MM.1S (cell line): Measurements from ENCODE around the gene NCOA3.
"Not testable (repeated sequence)": the region's sequence is repeated elsewhere in the genome, so short reads cannot be mapped to it uniquely, and the experiment has no call there.

Experiments
- DNase-seq: peaks from one replicate; pipeline ENCODE4 v3.0.0-alpha.2; 2015
- H2AFZ ChIP-seq: fragments of 300-600 bp; sonication (generic); 2 replicates; pipeline ENCODE4 v1.6.0; 2016; ENCODE audit warnings: antibody characterized with exemption, low read length
- H3F3A ChIP-seq: fragments of 300-600 bp; sonication (generic); 2 replicates; pipeline ENCODE4 v1.6.1; 2016; ENCODE audit warnings: mild to moderate bottlenecking, antibody characterized with exemption, low read length, moderate library complexity, mixed read lengths; ENCODE audit not compliant: insufficient read depth
- H3K27ac ChIP-seq: fragments of 300-600 bp; sonication (generic); 2 replicates; pipeline ENCODE4 v1.5.1; 2016; ENCODE audit warnings: mild to moderate bottlenecking, low read length
- H3K27me3 ChIP-seq: fragments of 300-600 bp; sonication (generic); replicated peaks from 2 replicates; pipeline ENCODE4 v1.6.0; 2016; ENCODE audit warnings: low read length; ENCODE audit not compliant: insufficient read depth
- H3K36me3 ChIP-seq: fragments of 300-600 bp; sonication (generic); replicated peaks from 2 replicates; pipeline ENCODE4 v1.6.1; 2016; ENCODE audit warnings: mild to moderate bottlenecking, low read length, mixed read lengths; ENCODE audit not compliant: insufficient read depth
- H3K4me1 ChIP-seq: fragments of 300-600 bp; sonication (generic); 2 replicates; pipeline ENCODE4 v1.6.1; 2016; ENCODE audit warnings: low read length, mixed read lengths
- H3K4me2 ChIP-seq: fragments of 300-600 bp; sonication (generic); 2 replicates; pipeline ENCODE4 v1.6.0; 2016; ENCODE audit warnings: low read depth, low read length
- H3K4me3 ChIP-seq: fragments of 300-600 bp; sonication (generic); 2 replicates; pipeline ENCODE4 v1.5.1; 2016; ENCODE audit warnings: low read length, mixed read lengths
- H3K79me2 ChIP-seq: fragments of 300-600 bp; sonication (generic); 2 replicates; pipeline ENCODE4 v1.6.1; 2016; ENCODE audit warnings: mixed run types, low read length, mixed read lengths
- H3K9ac ChIP-seq: fragments of 300-600 bp; sonication (generic); 2 replicates; pipeline ENCODE4 v1.6.1; 2016; ENCODE audit warnings: low read length, mixed read lengths
- H3K9me2 ChIP-seq: fragments of 300-600 bp; sonication (generic); replicated peaks from 2 replicates; pipeline ENCODE4 v1.6.1; 2016; ENCODE audit warnings: mild to moderate bottlenecking, low read length, mixed read lengths; ENCODE audit not compliant: insufficient read depth
- H3K9me3 ChIP-seq: fragments of 300-600 bp; sonication (generic); replicated peaks from 2 replicates; pipeline ENCODE4 v1.6.1; 2016; ENCODE audit warnings: mild to moderate bottlenecking, low read length, mixed read lengths; ENCODE audit not compliant: insufficient read depth
- H4K20me1 ChIP-seq: fragments of 300-600 bp; sonication (generic); 2 replicates; pipeline ENCODE4 v1.6.1; 2016; ENCODE audit warnings: mild to moderate bottlenecking, low read length, moderate library complexity, mixed read lengths; ENCODE audit not compliant: insufficient read depth
- CTCF ChIP-seq: fragments of 300-600 bp; sonication (generic); IDR thresholded peaks from 2 replicates; pipeline ENCODE4 v1.5.1; 2016; ENCODE audit warnings: antibody characterized with exemption, low read length, mixed read lengths
- EZH2 ChIP-seq: fragments of 300-600 bp; sonication (generic); optimal IDR thresholded peaks from 2 replicates; pipeline ENCODE3; 2017; ENCODE audit warnings: low read depth, mild to moderate bottlenecking, antibody characterized with exemption, low read length, mixed read lengths
- EZH2phosphoT487 ChIP-seq: fragments of 300-600 bp; sonication (generic); IDR thresholded peaks from 2 replicates; pipeline ENCODE4 v1.6.1; 2018; ENCODE audit warnings: antibody characterized with exemption, low read length

The NCOA3 gene

GRCh38 chr20:47591231-47591630 is 89.5 kb downstream of the NCOA3 start:
- H3K79me2 ChIP-seq, result peaks cover 91% of the 10 kb centered on the region

GRCh38 chr20:47594157-47594556 is 92.5 kb downstream of the NCOA3 start:
- Histone ChIP-seq H3K27me3 (no peaks in the 10 kb centered on the region), H3K4me2 (no peak overlapping the region), H3K4me1 (peaks cover 3% of the 10 kb centered on the region; the same call in 1 of the 2 replicates), H3K79me2 (peaks cover 89% of the 10 kb centered on the region), H3K4me3 (no peak overlapping the region), H2AFZ (no peak overlapping the region), H3K9ac (no peak overlapping the region), H3F3A (peaks cover 3% of the 10 kb centered on the region), H3K27ac (no peak overlapping the region), H3K9me3 (no peaks in the 10 kb centered on the region), H4K20me1 (peaks cover 6% of the 10 kb centered on the region; the same call in 1 of the 2 replicates), H3K9me2 (no peaks in the 10 kb centered on the region), H3K36me3 (peaks cover 3% of the 10 kb centered on the region)
- DNase-seq, result no peak
- TF ChIP-seq CTCF, result no peak
- TF ChIP-seq EZH2phosphoT487, result no peak
- TF ChIP-seq EZH2, result no peak

More at GRCh38 chr20:47591231-47591630, 89.5 kb downstream of the NCOA3 start:
- H3K4me2 ChIP-seq, result no peak overlapping the region
- DNase-seq, result no peak
- H4K20me1 ChIP-seq, result peaks cover 6% of the 10 kb centered on the region
- peaks cover 2% of the 10 kb centered on the region for H3K36me3 ChIP-seq
- peaks cover 3% of the 10 kb centered on the region for H3F3A ChIP-seq
- H2AFZ ChIP-seq, result no peak overlapping the region
- no peaks in the 10 kb centered on the region for H3K27me3 ChIP-seq
- TF ChIP-seq EZH2 (no peak), EZH2phosphoT487 (no peak), CTCF (no peak)
- H3K4me3 ChIP-seq, result no peak overlapping the region
- no peaks in the 10 kb centered on the region for H3K9me2 ChIP-seq
- H3K27ac ChIP-seq, result no peak overlapping the region
- no peaks in the 10 kb centered on the region for H3K4me1 ChIP-seq
- no peak overlapping the region for H3K9ac ChIP-seq
- H3K9me3 ChIP-seq, result no peaks in the 10 kb centered on the region

- H3K9me2 ChIP-seq, H3K4me1 ChIP-seq, H3K9me3 ChIP-seq, H2AFZ ChIP-seq, H3K27me3 ChIP-seq, H3K36me3 ChIP-seq, DNase-seq, H4K20me1 ChIP-seq, H3F3A ChIP-seq, H3K27ac ChIP-seq, H3K9ac ChIP-seq, H3K4me3 ChIP-seq, H3K4me2 ChIP-seq: not testable (repeated sequence)
- peaks cover 89% of the 10 kb centered on the region for H3K79me2 ChIP-seq
Measured at GRCh38 chr20:47595138-47595537, 93.5 kb downstream of the NCOA3 start.

- no peak for DNase-seq
- peaks cover 4% of the 10 kb centered on the region; the same call in 1 of the 2 replicates for H4K20me1 ChIP-seq
- TF ChIP-seq EZH2phosphoT487, result no peak
- TF ChIP-seq CTCF, result no peak
- no peak for TF ChIP-seq EZH2
- no peak overlapping the region for H2AFZ ChIP-seq
- H3K4me1 ChIP-seq, result peaks cover 3% of the 10 kb centered on the region; the same call in 1 of the 2 replicates
- peaks cover 3% of the 10 kb centered on the region for H3F3A ChIP-seq
- H3K9me2 ChIP-seq, result no peaks in the 10 kb centered on the region
- peaks cover 3% of the 10 kb centered on the region for H3K36me3 ChIP-seq
- H3K27me3 ChIP-seq, result no peaks in the 10 kb centered on the region
- no peaks in the 10 kb centered on the region for H3K9me3 ChIP-seq
- H3K4me2 ChIP-seq, result no peak overlapping the region
- H3K4me3 ChIP-seq, result no peak overlapping the region
- H3K27ac ChIP-seq, result no peak overlapping the region
- H3K79me2 ChIP-seq, result peaks cover 88% of the 10 kb centered on the region
- H3K9ac ChIP-seq, result no peak overlapping the region
Measured at GRCh38 chr20:47596003-47596571, 94.4 kb downstream of the NCOA3 start.
